Colonic mucosa (tissue), 4 donors: Measurements from ENCODE around the gene GABARAPL2. TPM values are rescaled to one million over a fixed set of nuclear protein-coding genes. Genes with fewer than 3 reads are reported as not detected.
A peak's percentile ranks its signal among the peaks of the same experiment; 100 is the strongest.

Source experiments
- DNase-seq: peaks from one replicate; pipeline ENCODE4 v3.0.0-alpha.2; 2020
- H3K27ac ChIP-seq: fragments of 200-600 bp; one replicate; pipeline ENCODE4 v1.8.0; 2021
- H3K27me3 ChIP-seq: fragments of 200-600 bp; one replicate; pipeline ENCODE4 v1.8.0; 2021
- H3K36me3 ChIP-seq: fragments of 200-600 bp; one replicate; pipeline ENCODE4 v1.8.0; 2021
- H3K4me1 ChIP-seq: fragments of 200-600 bp; one replicate; pipeline ENCODE4 v1.8.0; 2021; ENCODE audit warnings: mild to moderate bottlenecking
- H3K4me3 ChIP-seq: fragments of 200-600 bp; one replicate; pipeline ENCODE4 v1.8.0; 2021
- H3K9ac ChIP-seq, 2 donors: one replicate each; pipeline ENCODE4 v1.7.0; 2013; ENCODE audit warnings: control low read depth in 2 of 2, low read depth in 2 of 2, low read length in 2 of 2
- H3K9me3 ChIP-seq: fragments of 200-600 bp; one replicate; pipeline ENCODE4 v1.8.0; 2021
- CTCF ChIP-seq: fragments of 200-600 bp; IDR thresholded peaks from one replicate; pipeline ENCODE4 v1.8.0; 2022; ENCODE audit warnings: antibody characterized with exemption, mild to moderate bottlenecking
- intact Hi-C: fragments of 100-400 bp; cut with DNase I; formaldehyde crosslinking; loops from one replicate; pipeline ENCODE4 v1.14.1; 2022
- total RNA-seq, 2 donors: library from RNA; stranded (reverse); fragmentation: NEBNext Ultra II Directional in 1 of 2; extraction: Animal tissue kit (Norgen Biotek cat#: 25700) in 1 of 2; gene quantifications; one replicate each; pipeline ENCODE4 v1.2.1, GENCODE V29; 2021
- donor health status: healthy.
- donor health status: DM: no; HTN: no; CAD: no.
- donor health status: DM: no; HTN: no; CAD: no.

GABARAPL2 gene
- total RNA-seq, 2 donors from 2014 or later: 73.5 to 111 TPM

DNA sequence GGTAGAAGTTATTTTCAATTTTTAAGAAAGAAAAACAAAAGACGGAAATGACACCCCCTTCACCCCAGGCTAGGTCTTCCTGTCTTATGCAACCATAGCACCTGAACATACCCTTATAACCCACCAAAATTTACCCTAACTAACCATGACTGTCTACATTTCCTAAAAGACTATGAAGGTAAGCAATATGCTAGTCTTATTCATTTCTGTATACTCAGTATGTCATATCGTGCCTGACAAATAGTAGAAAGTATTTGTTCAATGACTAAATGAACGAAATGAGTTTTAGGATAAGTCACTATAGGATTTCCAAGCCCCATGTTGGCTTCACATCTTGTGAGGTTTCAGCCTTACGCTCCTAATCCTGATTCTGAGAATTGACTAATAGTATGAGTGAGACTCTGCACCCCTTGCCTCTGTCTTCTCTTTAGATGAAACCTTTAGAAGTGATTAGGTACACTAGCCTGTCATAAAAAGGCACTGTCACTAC, 50.4 kb downstream of the GABARAPL2 start:
- Histone ChIP-seq H3K9me3 (no peaks in the 10 kb centered on the region), H3K36me3 (peaks cover 5% of the 10 kb centered on the region), H3K27me3 (no peaks in the 10 kb centered on the region), H3K4me3 (no peak overlapping the region), H3K9ac (no peak overlapping the region), H3K4me1 (peaks cover 7% of the 10 kb centered on the region), H3K27ac (no peak overlapping the region)
- no peak for TF ChIP-seq CTCF
- DNase-seq: no peak
- intact Hi-C loops: no loop called here

GRCh38 chr16:75617121-75617520, 50.9 kb downstream of the GABARAPL2 start:
- peaks cover 2% of the 10 kb centered on the region for H3K36me3 ChIP-seq

DNA sequence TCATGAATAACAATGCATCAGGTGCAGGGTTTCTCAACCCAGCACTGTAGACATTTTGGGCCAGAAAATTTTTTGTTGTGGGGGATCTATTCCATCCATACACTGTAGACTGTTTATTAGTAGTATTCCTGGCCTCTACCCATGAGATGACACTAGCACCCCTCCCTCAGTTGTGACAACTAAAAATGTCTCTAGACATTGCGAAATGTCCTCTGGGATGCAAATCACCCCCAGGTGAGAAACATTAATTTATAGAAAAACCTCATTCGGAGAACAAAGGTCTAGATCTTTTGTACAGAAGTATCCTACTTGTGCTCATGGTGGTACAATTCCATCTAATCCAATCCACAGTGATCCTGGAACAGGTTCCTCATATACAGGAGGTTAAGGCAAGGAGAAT, 52.6 kb downstream of the GABARAPL2 start:
- Histone ChIP-seq H3K4me1 (peaks cover 16% of the 10 kb centered on the region), H3K9me3 (no peaks in the 10 kb centered on the region), H3K36me3 (no peaks in the 10 kb centered on the region), H3K4me3 (no peak overlapping the region), H3K27me3 (no peaks in the 10 kb centered on the region), H3K27ac (no peak overlapping the region), H3K9ac (no peak overlapping the region)
- TF ChIP-seq CTCF: no peak
- intact Hi-C loops: no loop called here
- DNase-seq: no peak

More at GRCh38 chr16:75617121-75617520, 50.9 kb downstream of the GABARAPL2 start:
- Histone ChIP-seq H3K9ac (peak overlapping the region in 1 of 2 donors; percentile 18), H3K9me3 (no peaks in the 10 kb centered on the region), H3K27ac (no peak overlapping the region), H3K27me3 (no peaks in the 10 kb centered on the region), H3K4me1 (peaks cover 13% of the 10 kb centered on the region), H3K4me3 (no peak overlapping the region)
- intact Hi-C loops: no loop called here
- no peak for DNase-seq
- no peak for TF ChIP-seq CTCF

DNA sequence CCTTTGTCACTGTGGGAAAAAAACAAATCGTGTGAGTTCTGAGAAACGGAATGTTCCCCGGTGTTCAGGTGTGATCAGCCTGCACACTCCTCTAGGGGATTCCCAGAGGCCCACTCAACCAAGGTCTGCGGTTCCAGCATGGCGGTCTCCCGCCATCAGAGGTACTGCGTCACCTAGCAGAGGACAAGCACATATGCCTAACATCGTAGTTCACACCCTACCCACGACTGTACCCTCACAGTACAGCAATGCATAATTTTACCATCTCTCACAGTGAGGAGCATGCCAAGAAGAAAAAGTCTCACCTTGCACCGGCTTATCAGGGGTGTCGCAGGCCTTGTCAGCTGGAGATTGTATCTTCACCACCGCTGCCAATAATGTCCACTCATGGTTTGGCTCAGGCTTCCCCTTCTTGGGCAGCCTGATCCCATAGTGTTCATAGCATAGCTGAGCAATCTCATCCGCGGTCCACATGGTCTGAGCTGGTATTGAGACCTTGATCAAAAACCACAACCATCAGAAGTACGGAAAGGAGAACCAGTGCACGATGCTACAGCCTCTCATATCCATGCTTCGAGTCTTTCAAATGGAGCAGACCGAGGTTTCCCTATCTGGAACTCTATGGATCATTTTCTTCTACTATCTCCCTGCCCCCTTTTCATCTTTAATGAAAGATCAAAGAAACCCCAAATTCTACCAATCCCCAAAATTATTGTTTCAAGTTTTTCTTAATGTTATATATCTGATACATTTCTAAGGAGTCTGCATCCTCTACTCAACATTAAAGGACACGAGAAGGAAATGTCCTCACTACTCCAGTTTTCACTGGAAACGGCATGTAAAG, 54.4 kb downstream of the GABARAPL2 start:
- no peak overlapping the region for H3K9ac ChIP-seq
- no peaks in the 10 kb centered on the region for H3K9me3 ChIP-seq
- DNase-seq: no peak
- H3K4me3 ChIP-seq: no peak overlapping the region
- no peak overlapping the region for H3K27ac ChIP-seq
- no peaks in the 10 kb centered on the region for H3K27me3 ChIP-seq
- intact Hi-C loops: loop anchor here (10.0 kb wide), 1 partner anchor 146 kb away; no protein-coding TSS in a partner anchor
- H3K4me1 ChIP-seq: peaks cover 16% of the 10 kb centered on the region
- no peak for TF ChIP-seq CTCF
- H3K36me3 ChIP-seq: no peaks in the 10 kb centered on the region

DNA sequence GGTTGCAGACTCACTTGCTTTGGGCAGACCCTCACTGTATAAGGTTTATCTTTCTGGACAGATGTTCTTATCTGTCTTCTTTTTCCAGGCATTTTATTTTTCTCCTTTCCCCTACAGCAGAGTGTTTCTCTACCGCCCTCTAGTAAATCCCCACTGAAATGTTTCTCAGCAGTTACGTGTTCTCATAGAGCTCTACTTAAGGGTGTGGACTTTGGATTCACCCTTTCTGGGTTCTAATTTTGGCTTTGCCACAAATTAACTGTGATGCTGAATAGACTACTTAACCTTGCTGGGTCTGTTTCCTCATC, 54.9 kb downstream of the GABARAPL2 start:
- no peak for DNase-seq
- Histone ChIP-seq H3K4me1 (peaks cover 16% of the 10 kb centered on the region), H3K9ac (no peak overlapping the region), H3K9me3 (no peaks in the 10 kb centered on the region), H3K27ac (no peak overlapping the region), H3K27me3 (no peaks in the 10 kb centered on the region), H3K36me3 (no peaks in the 10 kb centered on the region), H3K4me3 (no peak overlapping the region)
- intact Hi-C loops: loop anchor here (10.0 kb wide), 1 partner anchor 146 kb away; no protein-coding TSS in a partner anchor
- TF ChIP-seq CTCF: peak; percentile 39
